ENCODE data around the gene CEACAM4. TPM values are rescaled to one million over a fixed set of nuclear protein-coding genes. Genes with fewer than 3 reads are reported as not detected.
A peak's percentile ranks its signal among the peaks of the same experiment; 100 is the strongest.

The CEACAM4 gene
- total RNA-seq, 4 donors from 2014 or later, result 0.46 to 3.3 (median 1.1) TPM

DNA sequence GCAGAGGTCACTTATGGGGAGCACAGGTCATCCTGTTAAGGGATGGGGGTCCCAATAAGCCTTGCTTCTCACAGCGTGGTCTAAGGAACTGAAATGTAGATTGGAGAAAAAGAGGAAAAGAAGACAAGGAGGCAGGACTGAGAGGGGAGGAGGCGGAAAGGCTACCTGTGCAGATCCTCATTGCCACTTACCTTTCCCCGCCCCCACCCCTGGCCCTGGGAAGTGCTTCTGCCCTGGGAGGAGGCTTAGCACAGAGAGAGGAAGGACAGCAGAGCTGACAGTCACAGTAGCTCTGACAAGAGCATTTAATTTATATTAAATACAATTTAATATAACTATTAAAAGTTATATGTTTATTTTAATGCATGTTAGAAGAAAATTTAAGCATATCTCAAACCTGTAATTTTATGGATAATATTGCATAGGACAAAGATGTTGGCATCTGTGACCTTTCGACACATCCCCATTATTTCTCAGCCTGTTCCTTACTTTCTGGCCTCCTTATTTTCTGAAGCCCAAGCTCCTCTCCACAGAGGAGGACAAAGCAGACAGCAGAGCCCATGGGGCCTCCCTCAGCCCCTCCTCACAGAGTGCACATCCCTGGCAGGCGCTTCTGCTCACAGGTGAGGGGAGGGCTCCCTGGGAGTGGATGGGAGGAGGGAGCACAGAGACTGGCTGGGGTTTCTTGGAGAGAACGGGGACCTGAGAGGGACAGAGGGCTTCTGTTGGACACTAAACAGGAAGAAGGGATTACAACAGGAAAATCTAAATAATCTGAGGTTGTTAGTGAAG is 27.5 kb downstream of the CEACAM4 start:
- no peaks in the 10 kb centered on the region for H3K4me1 ChIP-seq
- no peaks in the 10 kb centered on the region for H3K36me3 ChIP-seq
- H3K27ac ChIP-seq (replicated peaks in 1 of 4), result no peak overlapping the region
- no peak overlapping the region for H3K4me3 ChIP-seq
- intact Hi-C loops (cut with DNase I), result no loop called here
- 25% methylated on average over 6 of the region's 6 CpGs for WGBS
- H3K27me3 ChIP-seq, result peaks cover 0 to 41% (median 5%) of the 10 kb centered on the region in 4 donors
- TF ChIP-seq, protein P1, sequence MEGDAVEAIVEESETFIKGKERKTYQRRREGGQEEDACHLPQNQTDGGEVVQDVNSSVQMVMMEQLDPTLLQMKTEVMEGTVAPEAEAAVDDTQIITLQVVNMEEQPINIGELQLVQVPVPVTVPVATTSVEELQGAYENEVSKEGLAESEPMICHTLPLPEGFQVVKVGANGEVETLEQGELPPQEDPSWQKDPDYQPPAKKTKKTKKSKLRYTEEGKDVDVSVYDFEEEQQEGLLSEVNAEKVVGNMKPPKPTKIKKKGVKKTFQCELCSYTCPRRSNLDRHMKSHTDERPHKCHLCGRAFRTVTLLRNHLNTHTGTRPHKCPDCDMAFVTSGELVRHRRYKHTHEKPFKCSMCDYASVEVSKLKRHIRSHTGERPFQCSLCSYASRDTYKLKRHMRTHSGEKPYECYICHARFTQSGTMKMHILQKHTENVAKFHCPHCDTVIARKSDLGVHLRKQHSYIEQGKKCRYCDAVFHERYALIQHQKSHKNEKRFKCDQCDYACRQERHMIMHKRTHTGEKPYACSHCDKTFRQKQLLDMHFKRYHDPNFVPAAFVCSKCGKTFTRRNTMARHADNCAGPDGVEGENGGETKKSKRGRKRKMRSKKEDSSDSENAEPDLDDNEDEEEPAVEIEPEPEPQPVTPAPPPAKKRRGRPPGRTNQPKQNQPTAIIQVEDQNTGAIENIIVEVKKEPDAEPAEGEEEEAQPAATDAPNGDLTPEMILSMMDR (IDR thresholded peaks at IDR 0.05), result no peak
- TF ChIP-seq EP300 (IDR thresholded peaks at IDR 0.05) (no peak), POLR2AphosphoS5 (IDR thresholded peaks at IDR 0.05) (no peak), POLR2A (IDR thresholded peaks at IDR 0.05; ENCODE audit: low read depth) (no peak)
- no peak for DNase-seq (ENCODE audit: extremely low spot score)
- H3K9me3 ChIP-seq, result no peaks in the 10 kb centered on the region

DNA sequence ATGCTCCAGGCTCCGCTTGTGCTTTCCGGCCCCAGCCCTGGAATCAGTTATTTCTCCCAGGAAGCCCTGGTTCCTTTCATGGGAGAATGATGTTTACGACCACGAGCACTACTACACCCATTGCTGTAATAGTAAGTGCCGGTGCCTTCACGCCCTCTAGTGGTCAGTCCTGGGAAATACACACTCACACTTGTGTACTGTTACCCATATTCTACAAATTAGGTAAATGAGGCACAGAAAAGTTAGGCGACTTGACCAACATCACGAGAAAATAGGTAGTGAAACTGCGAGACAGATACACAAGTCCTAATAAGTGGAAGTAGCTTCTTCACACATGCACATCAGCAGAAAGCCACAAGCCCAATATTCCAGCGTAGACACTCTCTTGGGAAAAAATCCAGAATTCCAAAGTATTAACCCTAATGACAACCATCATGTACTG is 29.3 kb downstream of the CEACAM4 start:
- no peaks in the 10 kb centered on the region for H3K4me1 ChIP-seq
- no peaks in the 10 kb centered on the region for H3K36me3 ChIP-seq
- TF ChIP-seq EP300 (IDR thresholded peaks at IDR 0.05) (no peak), POLR2AphosphoS5 (IDR thresholded peaks at IDR 0.05) (no peak), POLR2A (IDR thresholded peaks at IDR 0.05; ENCODE audit: low read depth) (no peak)
- TF ChIP-seq, protein P1 (IDR thresholded peaks at IDR 0.05), result peak; percentile 73 to 91 (median 73)
- no peak overlapping the region for H3K27ac ChIP-seq (replicated peaks in 1 of 4)
- peaks cover 0 to 46% (median 5%) of the 10 kb centered on the region in 4 donors for H3K27me3 ChIP-seq
- WGBS, result 8% methylated on average over 10 of the region's 10 CpGs
- H3K9me3 ChIP-seq, result peaks cover 0 to 1% (median under 1%) of the 10 kb centered on the region in 4 donors
- no peak for DNase-seq (ENCODE audit: extremely low spot score)
- no peak overlapping the region for H3K4me3 ChIP-seq
- intact Hi-C loops (cut with DNase I), result no loop called here

DNA sequence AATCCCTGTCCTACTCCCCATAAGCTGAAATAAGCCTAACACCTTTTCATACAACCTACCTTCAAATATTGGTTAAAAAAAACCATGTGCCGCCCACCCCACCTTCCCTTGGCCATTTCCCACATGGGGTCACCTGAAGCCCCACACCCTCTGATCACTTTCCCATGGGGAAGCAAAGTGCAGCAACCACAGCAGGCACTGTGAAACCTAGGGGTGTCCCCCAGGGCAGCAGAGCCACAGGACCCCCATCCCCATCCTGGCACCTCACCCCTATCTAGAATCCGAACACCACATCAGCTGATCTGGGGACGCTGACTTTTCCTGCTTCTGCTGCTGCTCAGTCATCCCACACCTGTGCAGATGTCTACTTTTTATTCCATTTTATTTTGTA is 31.0 kb downstream of the CEACAM4 start:
- intact Hi-C loops (cut with DNase I), result no loop called here
- WGBS, result 49% methylated on average over 3 of the region's 3 CpGs
- no peaks in the 10 kb centered on the region for H3K36me3 ChIP-seq
- peaks cover 0 to 53% (median 5%) of the 10 kb centered on the region in 4 donors for H3K27me3 ChIP-seq
- no peak overlapping the region for H3K4me3 ChIP-seq
- H3K9me3 ChIP-seq, result peaks cover 0 to 9% (median 4%) of the 10 kb centered on the region in 4 donors
- TF ChIP-seq POLR2A (IDR thresholded peaks at IDR 0.05; ENCODE audit: low read depth) (no peak), POLR2AphosphoS5 (IDR thresholded peaks at IDR 0.05) (no peak), EP300 (IDR thresholded peaks at IDR 0.05) (no peak)
- TF ChIP-seq, protein P1 (IDR thresholded peaks at IDR 0.05), result no peak
- no peaks in the 10 kb centered on the region for H3K4me1 ChIP-seq
- no peak overlapping the region for H3K27ac ChIP-seq (replicated peaks in 1 of 4)
- DNase-seq (ENCODE audit: extremely low spot score), result no peak

DNA sequence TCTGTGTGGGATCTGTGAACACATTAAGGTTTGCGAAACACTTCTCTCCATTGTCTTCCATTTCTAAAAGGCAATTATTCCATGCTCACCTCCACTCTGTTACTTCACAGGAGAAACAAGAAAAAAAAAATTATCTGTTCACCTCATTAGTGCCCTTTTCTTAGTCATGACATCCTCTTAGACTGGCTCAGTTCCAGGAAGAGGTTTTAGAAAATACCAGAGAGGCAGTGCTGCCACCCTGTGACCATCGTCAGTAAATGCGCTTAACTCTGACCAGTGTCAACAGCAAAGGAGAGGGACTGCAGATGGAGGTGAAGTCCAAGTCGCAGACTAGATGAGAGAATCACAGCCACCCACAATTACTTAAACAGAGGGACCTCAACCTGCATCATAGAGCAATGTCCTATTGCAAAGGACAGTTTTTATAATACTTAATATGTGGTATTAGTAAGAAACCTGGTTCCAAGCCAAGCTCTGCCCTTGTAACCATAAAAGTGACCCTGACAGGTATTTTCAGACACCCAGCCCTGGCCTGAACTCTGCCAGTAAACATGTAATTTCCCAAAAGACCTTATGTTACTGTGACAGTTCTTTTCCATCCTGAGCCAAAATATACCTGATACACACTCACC is 31.5 kb downstream of the CEACAM4 start:
- intact Hi-C loops (cut with DNase I), result no loop called here
- H3K4me1 ChIP-seq, result no peaks in the 10 kb centered on the region
- no peak for DNase-seq (ENCODE audit: extremely low spot score)
- peaks cover 0 to 54% (median 5%) of the 10 kb centered on the region in 4 donors for H3K27me3 ChIP-seq
- H3K27ac ChIP-seq (replicated peaks in 1 of 4), result no peak overlapping the region
- H3K4me3 ChIP-seq, result no peak overlapping the region
- no peaks in the 10 kb centered on the region for H3K36me3 ChIP-seq
- 24% methylated on average over 4 of the region's 4 CpGs for WGBS
- peaks cover 0 to 9% (median 4%) of the 10 kb centered on the region in 4 donors for H3K9me3 ChIP-seq
- TF ChIP-seq POLR2A (IDR thresholded peaks at IDR 0.05; ENCODE audit: low read depth) (no peak), EP300 (IDR thresholded peaks at IDR 0.05) (no peak), POLR2AphosphoS5 (IDR thresholded peaks at IDR 0.05) (no peak)
- TF ChIP-seq, protein P1 (IDR thresholded peaks at IDR 0.05), result peak; percentile 25 to 49 (median 45)

Data from esophagus muscularis mucosa (tissue), 4 donors.